GM19467 (cell line): ENCODE results near the gene RIC8A.
"Not testable (repeated sequence)": the region's sequence is repeated elsewhere in the genome, so short reads cannot be mapped to it uniquely, and the experiment has no call there.

Experiments
- ATAC-seq: cut with Tn5 transposase; IDR thresholded peaks from one replicate; pipeline ENCODE4 v1.9.1; 2021; ENCODE audit warnings: mild to moderate bottlenecking, moderate library complexity; ENCODE audit not compliant: unreplicated experiment

Gene RIC8A

DNA sequence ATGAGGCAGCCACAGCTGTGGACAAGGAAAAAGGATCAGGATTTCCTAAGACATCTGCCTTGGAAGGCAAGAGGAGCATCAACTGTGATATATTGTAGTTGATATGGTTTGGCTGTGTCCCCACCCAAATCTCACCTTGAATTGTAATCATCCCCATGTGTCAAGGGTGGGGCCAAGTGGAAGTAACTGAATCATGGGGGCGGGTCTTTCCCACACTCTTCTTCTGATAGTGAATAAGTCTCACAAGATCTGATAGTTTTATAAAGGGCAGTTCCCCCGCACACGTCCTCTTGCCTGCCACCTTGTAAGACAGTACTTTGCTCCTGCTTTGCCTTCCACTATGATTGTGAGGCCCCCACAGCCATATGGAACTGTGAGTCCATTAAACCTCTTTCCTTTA, 10.2 kb downstream of the RIC8A start:
- no peak for ATAC-seq

DNA sequence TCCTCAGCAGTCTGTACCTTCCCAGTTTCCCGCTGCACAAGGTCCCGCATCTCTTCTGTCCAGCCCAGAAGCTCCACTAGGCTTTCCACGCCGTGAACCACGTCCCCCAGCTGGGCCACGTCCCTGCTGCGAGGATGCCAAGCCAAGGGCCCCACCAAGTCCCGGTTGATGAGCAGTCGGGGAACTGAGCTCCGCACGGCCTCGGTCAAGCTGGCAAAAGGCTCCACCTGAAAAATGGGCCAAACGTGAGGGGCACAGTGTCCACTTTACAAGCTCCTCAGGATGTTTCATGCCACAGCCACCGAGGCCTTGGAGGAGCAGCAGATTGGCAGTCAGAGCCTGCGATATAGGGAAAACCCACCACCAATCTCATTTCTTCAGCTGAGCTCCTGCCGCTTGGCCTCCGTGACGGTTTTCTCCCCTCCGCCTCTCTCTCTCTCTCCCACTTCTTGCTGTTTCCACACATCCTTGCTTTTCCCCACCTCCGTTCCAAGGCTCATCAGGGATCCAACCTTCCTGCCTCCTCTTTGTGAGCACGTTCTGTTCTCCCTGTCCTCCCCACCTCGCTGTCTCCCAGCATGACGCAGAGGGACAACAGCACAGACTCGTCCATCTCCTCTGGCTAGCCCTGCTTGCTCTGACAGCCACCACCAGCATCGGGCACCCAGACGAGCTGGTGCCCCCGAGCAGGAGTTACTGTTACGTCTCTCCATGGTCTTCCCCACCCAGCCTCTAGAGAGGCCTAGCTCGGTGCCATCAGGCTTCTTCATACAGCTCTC, 11.5 kb downstream of the RIC8A start:
- ATAC-seq: no peak

DNA sequence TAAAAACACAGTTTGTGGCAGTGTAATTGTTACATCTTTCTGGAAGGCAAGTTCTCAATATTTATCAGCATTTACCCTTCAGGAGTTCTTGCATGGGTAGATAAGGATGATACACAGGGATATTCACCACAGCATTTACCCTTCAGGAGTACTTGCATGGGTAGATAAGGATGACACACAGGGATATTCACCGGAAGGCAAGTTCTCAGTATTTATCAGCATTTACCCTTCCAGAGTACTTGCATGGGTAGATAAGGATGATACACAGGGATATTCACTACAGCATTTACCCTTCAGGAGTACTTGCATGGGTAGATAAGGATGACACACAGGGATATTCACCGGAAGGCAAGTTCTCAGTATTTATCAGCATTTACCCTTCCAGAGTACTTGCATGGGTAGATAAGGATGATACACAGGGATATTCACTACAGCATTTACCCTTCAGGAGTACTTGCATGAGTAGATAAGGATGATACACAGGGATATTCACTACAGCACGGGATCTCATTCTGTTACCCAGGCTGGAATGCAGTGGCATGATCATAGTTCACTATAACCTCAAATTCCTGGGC, 13.2 kb downstream of the RIC8A start:
- ATAC-seq: not testable (repeated sequence)

DNA sequence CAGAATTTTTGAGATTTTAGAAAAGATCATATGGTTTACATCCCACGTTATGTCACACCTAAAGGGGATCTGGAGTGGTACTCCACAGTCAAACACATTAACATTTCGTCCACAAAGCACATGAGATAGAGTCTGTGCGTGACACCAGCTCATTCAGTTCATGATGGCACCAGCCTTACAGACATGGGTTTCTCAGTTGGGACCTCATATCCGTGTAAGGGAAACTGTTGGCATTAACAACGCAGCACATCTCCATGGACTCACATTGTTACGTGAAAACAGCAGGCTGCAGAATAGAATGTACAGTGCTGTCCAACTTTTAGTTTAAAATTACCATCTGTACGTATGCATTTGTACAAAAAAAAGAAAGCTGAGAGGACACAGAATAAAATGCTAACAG, 14.0 kb downstream of the RIC8A start:
- no peak for ATAC-seq

DNA sequence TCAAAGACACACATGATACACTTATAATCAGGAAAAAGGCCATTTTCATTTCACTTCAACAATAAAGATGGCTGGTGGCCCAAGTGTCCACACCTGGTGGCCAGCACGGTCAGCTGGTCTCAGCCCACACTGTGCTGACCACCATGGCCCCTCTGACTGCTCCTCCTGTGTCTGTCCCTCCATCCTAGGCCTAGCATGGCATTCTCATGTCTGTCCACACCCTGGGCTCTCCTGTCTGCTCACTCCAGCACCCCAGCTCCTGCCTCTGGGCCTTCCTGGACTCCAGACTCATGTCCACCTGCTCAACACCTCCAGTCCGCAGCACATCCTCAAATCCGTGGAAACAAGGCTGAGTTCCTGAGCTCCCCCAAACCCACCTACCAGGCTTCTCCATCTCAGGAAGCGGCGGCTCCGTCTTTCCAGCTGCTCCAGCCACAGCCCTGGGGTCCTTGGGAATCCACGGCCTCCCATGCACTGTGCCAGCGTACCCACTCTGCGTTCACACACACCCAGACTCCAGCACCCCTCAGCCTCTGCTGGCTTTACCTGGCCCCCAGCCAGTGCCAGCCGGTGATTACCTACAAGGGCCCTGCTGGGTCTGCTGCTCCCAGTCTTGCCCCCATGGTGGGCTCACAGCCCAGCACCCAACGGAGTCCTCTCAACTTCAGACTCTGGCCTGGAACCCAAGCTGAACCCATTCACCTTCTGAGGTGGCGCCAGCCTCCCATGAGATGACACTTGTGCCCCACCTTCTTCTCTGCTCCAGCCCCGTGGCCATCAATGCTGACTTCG, 14.7 kb downstream of the RIC8A start:
- no peak for ATAC-seq

DNA sequence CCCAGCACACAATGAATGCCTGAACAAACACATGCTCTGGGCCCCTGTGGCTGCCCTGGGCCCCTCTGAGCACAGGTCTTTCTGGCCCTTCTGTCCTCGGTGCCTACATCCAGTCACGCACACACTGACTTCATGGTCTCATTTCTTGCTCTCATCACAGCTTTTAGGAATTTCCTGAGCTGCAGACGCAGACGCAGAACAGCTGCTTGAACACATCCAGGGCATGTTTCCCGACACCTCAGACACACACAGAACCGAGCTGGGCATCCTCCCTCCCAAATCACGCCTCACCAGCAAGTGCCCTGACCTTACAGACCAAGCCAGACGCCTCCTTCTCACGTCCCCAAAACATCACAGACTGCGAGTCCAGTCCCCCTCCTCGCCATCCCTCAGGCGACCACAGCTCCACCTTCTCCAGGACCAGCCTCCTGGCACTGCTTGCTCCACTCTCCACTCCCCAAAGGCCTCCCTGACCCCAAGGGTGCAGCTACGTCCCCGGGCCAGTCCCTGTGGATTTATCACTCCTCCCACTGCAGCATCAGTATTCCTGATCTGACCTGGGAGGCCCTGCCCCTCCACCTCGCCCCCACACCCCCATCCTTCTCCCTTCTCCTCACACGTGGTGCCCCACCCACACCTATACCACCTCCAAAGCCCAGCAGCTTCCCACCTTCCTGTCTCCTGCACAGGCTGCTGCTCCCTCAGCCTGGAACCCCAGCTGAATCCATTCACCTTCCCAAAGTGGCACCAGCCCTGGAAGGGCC, 15.7 kb downstream of the RIC8A start:
- no peak for ATAC-seq

DNA sequence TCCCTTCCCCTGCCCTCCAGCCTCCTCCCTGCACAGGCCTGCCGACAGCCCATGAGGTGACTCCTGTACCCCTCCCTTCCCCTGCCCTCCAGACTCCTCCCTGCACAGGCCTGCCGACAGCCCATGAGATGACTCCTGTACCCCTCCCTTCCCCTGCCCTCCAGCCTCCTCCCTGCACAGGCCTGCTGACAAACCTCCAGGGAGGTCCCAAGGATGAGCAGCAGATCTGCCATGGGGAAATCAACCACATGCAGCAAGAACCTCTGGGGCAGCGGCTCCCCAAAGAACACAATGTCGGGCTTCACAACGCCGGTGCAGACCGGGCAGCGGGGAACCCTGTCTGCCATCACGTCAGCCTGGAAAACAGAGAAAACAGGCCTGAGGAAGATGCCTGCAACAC, 16.4 kb downstream of the RIC8A start:
- no peak for ATAC-seq

DNA sequence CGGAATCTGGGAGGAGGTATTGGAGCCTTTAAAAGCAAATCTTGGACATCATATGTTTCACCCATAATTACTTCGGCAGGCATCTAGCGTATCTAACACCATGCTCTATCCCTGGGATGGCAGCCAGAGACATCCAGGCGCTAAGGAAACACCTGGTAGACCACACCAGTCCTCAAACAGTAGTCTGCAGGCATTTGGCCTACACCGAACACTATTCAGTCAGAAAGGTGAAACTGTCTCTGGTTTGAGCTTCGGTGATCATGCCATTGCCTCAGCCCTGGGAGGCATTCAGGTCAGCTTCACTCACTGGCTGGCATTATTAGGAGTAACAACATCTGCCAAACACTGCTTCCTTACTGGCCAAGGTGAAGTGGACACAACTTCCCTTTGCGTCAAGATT, 16.9 kb downstream of the RIC8A start:
- ATAC-seq: no peak

DNA sequence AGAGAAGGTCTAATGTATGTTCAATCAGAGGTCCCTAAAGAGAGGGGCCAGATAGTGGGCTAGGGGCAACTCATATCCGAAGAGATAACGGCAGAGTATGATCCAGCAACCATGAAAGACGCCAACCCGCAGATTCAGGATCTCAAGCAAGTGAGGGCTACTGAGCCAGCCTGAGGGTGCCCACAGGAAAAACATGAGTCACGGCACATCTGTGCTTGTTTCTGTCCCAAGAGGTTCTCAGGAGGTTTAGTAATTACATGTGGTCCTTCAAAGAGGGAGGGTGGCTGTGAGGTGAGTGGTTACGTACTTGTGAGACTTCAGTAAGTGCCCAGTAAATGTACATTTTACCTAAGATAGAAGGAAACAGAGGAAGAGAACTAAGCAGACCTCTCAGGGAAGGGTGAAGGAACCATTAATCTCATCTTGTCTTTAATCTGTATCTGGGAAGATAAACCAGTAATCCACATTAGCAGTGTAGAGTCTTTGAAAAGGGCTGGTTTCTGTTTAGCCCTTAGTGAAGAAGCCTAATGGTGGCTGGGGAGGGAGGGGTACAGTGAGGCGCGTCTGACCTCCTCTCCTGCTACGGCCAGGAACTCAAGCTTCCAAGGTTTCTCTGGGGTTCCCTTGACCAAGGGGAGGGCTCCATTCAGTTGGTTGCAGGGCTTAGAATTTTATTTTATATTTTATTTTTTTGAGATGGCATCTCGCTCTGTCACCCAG, 18.4 kb downstream of the RIC8A start:
- no peak for ATAC-seq

DNA sequence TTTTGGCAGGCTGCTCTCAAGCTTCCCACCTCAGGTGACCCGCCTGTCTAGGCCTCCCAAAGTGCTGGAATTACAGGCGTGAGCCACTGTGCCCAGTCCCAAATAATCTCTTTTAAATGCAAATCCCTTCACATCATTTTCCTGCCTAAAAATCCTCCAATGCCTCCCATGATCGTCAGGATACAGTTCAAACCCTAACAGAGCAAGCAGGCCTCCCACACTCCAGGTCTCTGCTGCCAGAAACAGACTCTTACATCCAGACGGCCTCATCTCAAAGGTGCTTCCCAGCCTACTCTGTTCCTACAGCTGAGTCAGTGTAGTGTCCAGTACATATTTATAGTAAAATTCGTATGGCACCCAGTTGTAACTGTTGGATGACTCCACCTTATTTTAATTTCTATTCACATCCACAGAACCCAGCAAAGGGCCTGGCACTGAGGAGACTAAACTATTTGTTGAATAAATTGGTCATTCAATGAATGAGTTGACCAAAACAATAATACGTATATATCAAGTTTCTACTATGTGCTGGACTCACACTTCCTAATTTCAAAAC, 20.4 kb downstream of the RIC8A start:
- ATAC-seq: no peak

DNA sequence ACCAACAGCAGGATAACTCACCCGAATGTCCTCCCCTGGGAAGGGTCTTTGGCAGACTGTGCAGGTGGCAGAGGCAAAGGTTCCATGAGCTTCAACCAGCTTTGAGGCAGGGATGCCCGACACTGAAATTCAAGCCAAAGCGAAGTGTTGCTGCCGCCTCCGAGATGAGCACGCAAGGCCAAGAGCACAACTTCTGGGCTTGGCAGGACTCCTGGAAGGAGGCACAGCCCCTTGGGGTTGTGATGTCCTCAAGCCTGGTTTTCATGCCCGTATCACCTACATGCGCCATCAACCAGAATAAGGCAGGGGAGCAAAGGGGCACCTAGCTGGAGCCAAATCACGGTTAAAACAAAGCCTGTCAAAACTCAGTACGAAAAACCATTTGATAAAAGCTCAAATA, 22.9 kb downstream of the RIC8A start:
- ATAC-seq: no peak

DNA sequence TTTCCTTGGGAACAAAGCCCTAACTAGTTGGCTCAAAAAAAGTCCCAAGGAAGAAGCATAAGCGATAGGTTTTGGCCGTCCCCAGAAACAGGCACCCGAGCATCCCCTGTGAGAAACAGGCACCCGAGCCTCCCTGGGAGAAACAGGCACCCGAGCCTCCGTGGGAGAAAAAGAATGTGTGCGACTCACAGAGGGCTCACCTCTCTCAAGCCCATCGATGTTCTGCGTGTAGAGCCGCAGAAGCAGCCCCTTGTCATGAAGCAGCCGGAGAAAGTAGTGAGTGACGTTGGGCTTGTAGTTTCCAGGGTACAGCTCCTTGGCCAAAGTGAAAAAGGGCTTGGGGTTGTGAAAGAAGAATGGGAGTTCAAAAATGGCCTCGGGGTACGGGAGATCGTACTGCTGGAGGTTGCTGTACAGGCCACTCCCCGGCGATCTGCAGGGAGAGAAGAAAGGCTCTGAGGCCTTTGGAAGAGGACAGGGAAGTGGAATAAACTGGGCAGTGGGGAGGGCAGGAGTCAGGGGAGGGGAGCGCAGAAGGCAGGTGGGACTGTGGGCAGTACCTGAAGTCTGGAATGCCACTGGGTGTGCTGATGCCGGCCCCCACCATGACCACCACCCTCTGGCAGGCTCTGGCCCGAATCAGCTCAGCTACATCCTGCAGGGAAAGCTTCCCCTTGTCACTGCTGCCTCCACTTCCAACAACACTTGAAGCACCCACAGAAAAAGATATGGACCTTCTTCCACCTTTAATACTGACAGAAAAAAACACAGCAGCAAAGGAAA, 25.5 kb downstream of the RIC8A start:
- no peak for ATAC-seq

DNA sequence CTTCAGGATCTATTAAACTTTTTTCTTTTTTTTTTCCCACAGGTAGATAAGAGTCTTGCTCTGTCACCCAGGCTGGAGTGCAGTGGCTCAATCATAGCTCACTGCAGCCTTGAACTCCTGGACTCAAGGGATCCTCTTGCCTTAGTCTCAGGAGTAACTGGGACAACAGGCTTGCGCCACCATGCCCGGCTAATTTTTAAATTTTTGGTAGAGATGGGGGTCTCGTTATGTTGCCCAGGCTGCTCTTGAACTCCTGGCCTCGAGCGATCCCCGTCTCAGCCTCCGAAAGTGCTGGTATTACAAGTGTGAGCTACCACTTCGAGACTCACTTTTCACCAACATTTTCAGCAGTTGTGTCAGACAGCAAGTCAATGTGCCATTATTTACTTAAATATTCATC, 27.7 kb downstream of the RIC8A start:
- ATAC-seq: no peak

DNA sequence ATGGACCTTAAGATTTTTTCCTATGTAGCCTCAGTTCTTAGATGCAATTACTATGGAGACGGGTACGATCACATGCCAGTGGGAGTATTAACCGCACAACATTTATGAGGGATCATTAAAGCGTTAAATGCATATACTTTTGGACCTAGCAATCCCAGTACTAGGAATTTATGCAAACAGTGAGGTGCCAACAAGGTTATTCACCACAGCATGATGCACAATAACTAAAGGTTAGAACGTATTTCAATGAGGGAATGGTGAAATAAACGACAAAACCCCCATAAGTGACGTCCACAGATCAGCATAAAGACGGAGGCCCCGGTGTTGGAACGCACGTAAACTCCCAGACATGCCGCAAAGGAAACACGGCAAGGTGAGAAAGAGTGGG, 28.1 kb downstream of the RIC8A start:
- ATAC-seq: peak; percentile 15

DNA sequence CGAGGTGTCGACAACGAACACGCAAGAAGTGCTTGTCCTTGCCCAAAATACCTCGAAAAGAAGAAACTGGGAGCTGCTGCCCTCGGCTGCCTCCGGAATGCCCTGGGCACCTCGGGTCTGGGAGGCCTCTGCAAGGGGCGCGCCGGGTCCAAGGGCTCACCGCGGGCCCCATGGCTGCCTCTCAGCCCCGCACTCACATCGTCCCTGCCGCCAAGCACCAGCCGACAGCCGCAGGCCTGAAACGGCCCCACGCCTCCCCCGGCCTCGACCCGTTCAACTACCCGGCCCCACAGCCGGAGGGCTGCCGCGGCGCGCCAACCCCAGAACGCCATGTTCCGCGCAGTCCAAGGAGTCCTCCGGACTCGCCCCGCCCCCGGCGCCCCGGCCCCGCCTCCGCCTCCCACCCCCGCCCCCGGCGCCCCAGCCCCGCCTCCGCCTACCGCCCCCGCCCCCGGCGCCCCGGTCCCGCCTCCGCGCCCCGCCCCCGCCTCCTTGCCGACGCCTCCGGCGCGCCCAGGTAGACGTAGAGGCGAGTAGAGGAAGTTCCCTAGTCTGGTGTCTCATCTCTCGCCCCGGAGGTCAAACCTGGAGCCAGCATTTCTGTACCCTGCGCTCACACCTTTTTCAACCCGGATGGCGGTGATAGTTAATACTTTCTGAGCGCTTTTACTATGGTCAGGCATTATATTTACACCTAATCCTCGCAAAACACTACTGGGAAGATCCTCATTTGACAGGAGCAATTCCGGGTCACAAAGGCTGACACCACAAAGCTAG, 28.7 kb downstream of the RIC8A start, which contains the start of gene SIRT3:
SIRT3 (minus strand) TSS at position 346 of the 777 bp plus-strand sequence; CDS start at position 332, 14 bp downstream.
- ATAC-seq: peak; percentile 71

DNA sequence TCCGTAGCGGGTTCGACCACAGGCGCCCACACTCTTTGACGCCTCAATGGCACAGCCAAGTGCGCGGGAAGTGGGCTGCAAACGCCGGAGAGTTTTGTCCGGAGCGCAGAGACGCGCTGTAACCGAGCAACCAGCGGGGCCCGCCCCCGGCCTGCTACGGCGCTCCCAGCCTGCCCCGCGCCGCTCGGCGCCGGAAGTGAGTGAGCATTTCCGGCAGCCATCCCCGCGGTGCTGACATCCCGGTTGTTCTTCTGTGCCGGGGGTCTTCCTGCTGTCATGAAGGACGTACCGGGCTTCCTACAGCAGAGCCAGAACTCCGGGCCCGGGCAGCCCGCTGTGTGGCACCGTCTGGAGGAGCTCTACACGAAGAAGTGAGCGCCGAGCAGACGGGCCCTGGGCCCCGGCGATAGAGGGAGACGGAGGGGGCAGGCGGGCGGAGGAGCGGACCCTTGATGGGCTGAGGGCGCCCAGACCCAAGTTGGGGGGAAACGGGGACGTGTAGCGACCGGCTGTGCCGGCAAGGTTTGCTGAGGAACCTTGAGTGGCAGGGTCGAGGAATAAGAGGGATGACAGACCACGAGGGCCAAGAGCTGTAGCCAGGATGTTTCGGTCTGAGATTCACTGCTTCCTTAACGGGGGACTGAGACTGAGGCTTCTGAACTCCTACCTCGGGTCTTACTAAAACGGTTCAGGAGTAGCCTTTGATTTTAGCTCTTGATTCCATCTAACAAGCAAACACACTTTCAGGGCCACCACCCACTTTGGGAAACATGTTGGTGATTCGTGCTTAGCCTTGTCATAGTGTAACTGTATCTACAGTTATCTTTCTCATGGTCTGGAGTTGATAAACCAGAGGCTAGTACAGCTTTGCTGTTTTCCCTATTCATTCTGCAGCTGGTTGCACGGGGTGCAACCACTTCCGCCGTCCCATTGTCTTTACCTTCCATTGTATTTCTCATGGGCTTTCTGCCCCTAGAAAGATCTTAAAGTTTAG, 29.6 kb downstream of the RIC8A start, which contains the start of gene PSMD13:
PSMD13 (plus strand) TSS at position 203 of the 994 bp plus-strand sequence; CDS start at position 277, 74 bp downstream.
- ATAC-seq: peak; percentile 65

DNA sequence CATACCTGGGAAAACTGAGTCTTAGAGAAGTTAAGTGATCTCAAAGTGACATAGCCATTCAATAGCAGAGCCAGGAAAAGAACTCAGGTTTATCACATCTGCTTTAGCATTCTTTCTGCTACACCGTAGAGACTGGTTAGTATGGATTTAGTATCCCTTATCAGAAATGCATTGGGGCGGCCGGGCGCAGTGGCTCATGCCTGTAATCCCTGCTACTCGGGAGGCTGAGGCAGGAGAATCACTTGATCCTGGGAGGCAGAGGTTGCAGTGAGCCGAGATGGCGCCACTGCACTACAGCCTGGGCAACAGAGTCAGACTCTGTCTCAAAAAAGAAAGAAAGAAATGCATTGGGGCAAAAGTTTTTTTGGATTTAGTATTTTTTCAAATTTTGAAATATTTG, 30.8 kb downstream of the RIC8A start:
- not testable (repeated sequence) for ATAC-seq
